NCI-H526 treated with DMSO at 0.1 percent for 48 hours (cell line): ENCODE measurements around the gene PUSL1.
"Not testable (repeated sequence)": the region's sequence is repeated elsewhere in the genome, so short reads cannot be mapped to it uniquely, and the experiment has no call there.

ENCODE experiments used
- DNase-seq: peaks from one replicate; lab custom pipeline; 2025; lab: John Stamatoyannopoulos, UW

Gene PUSL1

DNA sequence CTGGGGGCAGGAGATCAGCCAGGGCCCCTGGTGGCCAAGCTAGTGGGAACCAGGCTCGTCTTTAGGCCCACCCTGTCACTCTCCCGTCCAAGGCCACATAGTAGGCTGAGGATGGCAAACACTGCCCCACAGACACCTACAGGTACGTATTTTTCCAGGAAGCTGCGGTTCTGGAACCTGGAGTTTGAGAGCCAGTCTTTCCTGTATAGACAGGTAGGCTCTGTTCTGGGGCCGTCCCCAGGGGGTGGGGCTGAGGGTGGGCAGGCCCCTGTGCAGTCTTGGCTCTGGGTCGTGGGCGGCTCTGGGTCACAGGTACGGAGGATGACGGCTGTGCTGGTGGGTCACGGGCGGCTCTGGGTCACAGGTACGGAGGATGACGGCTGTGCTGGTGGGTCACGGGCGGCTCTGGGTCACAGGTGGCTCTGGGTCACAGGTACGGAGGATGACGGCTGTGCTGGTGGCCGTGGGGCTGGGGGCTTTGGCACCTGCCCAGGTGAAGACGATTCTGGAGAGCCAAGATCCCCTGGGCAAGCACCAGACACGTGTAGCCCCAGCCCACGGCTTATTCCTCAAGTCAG is 2.2 kb downstream of the PUSL1 start:
- no peak for DNase-seq

- DNase-seq: no peak
Measured at GRCh38 chr1:1311107-1312104, 3.0 kb downstream of the PUSL1 start.

GRCh38 chr1:1312450-1313314 is 4.3 kb downstream of the PUSL1 start:
- DNase-seq: no peak

DNA sequence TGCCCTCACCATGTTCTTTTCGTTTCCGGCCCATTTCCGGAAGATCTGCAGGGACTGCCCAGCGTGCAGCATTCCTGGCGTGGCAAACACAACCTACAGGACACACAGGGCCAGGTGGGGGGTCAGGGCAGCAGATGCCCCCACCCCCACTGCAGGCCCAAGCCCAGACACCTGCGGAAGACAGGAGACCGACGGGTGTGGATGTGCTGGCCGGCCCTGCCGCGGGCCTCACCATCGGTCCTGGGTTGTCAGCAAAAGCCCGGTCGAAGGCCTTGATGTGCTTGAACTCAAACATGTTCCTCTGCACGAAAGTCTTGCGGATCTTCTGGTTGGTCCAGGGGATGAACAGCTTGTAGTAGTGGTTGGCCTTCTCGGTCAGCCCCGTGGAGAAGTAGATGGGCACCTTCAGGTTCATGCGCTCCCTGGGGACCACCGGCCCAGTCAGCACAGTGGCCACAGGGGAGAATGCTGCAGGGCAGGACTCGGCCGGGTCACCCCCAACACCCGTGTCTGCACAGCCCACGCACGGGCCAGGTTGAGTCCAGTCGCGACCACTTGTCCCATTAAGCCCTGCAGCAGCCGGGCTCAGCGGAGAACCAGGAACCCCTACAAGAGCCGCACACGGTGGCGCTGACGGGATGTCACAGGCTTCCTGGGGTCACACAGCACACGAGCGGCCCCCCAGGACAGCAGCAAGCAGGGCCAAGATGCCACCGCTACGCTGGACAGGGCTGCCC is 5.3 kb downstream of the PUSL1 start:
- DNase-seq: no peak

DNA sequence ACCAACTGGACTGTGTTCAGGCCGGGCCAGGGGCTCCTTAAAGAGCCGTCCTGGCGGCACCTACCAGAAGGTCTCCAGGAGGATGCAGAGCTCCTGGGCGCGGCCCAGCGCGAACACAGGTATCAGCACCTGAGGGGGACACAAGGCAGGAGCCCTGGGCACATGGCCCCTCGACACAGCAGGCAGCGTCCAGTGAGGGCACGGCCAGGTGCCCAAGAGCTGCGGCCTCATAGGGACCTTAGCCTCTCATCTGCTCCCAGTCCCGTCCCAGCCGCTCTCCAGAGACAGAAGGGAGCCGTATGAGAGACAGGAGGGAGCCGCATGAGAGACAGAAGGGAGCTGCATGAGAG is 5.8 kb downstream of the PUSL1 start:
- DNase-seq: no peak

- no peak for DNase-seq
Measured at GRCh38 chr1:1314678-1315335, 6.4 kb downstream of the PUSL1 start.

DNA sequence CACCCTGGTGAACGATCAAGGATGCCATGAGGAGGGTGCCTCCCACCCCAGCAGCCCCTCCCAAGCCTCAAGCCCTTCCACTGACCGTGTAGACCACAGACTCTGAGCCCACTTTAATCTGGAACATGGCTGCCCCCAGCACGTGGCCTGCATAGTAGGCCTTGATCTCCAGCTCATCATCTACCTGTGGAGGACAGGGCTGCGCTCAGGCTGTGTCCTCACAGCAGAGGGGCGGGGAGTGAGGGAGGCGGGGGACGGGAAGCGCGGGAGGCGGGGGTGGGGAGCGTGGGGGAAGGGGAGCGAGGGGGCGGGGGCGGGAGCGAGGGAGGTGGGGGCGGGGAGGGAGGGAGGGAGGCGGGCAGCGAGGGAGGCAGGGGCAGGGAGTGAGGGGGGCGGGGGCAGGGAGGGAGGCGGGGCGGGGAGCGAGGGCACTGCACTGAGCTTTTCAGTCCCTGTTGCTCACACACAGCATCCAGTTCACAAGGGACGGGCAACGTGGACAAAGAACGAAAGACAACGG is 7.1 kb downstream of the PUSL1 start:
- no peak for DNase-seq

GRCh38 chr1:1316199-1316598 is 7.8 kb downstream of the PUSL1 start:
- not testable (repeated sequence) for DNase-seq

GRCh38 chr1:1317420-1317819 is 9.0 kb downstream of the PUSL1 start:
- no peak for DNase-seq

DNA sequence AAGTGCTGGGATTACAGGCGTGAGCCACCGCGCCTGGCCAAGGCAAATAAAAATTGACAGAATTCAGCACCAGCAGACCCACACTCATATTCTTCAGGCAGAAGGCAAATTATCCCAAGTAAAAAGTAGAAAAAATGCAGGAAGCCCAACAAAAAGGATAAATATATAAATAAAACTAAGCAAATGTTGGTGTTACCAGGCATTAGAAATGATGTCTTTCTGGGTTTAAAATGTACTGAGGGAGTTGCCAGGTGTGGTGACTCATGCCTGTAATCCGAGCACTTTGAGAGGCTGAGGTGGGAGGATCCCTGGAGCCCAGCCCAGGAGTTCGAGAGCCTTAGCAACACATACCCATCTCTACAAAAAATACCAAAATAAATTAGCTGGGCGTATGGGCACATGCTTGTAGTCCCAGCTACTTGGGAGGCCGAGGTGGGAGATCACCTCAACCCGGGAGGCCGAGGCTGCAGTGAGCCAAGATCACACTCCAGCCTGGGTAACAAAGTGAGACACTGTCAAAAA is 9.8 kb downstream of the PUSL1 start:
- no peak for DNase-seq

- DNase-seq: no peak
Measured at GRCh38 chr1:1318777-1319645, 10.6 kb downstream of the PUSL1 start.

- DNase-seq: no peak
Measured at GRCh38 chr1:1319646-1319941, 11.2 kb downstream of the PUSL1 start.

DNA sequence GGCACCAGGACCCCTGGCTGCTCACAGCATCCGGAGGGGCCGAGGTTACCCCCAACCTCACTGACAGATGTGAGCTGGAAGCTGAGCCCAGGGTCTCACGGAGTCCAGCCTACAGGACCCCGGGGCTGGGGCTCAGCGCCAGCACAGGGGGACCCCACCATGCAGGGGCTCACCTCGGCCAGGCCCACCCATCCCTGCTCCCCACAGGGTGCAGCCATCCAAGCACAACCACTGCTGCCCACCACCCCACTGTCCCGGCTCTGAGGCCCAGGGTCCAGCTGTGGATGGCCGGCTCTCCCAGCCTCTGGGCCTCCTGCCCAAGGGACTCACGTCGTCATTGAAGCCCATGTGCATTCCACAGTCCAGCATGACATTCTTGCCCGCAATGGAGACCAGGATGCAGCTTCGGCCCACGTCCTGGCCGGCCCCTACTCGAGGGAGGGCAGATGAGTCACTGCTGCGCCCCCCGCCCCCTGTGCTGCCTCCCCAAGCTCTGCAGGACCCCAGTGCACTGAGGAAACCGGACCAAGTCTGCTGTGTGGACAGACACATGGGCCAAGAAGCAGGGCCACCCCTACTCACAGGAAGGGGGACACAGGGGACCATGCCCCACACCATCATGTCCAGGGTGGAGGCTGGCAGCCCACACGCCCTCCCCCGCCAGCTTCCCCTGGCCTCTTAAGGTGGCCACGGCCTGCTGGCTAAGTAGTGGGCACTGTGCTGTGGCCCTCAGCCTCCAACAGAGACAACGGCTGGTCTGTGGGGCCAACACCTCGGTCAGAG is 12.5 kb downstream of the PUSL1 start:
- no peak for DNase-seq

- no peak for DNase-seq
Measured at GRCh38 chr1:1321477-1321876, 13.1 kb downstream of the PUSL1 start.

DNA sequence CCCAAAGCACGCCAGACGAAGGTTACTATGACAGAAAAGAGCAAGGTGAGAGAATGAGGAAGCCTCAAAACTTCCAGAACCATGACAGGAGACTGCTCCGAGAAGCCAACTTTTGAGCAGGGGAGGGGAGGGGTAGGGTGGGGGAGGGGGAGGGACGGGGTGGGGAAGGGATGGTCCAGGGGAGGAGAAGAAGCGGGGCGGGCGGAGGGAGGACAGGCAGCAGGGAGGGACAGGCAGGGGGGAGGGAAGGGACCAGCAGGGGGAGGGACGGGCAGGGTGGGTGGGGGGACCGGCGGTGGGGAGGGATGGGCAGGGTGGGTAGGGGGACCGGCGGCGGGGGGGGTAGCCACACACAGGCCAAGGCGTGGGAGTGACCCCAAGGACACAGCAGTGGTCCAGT is 14.0 kb downstream of the PUSL1 start:
- no peak for DNase-seq

GRCh38 chr1:1322952-1323351 is 14.6 kb downstream of the PUSL1 start:
- DNase-seq: no peak

DNA sequence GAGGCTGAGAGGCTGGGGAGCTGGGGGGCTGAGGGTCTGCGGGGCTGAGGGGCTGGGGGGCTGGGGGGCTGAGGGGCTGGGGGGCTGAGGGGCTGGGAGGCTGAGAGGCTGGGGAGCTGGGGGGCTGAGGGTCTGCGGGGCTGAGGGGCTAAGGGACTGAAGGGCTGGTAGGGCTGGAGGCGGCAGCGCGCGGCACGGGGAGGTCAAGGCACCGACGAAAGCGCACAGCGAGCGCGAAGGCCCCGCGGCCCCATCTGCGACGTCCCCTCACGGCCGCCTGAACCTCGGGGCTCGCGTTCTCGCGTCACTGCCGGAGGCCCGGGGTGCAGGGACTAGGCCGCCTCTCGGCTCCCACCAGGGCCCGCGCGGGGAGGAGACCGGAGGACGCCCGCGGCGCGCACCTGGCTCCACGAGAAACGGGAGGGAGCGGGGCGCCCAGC is 15.7 kb downstream of the PUSL1 start:
- no peak for DNase-seq

DNA sequence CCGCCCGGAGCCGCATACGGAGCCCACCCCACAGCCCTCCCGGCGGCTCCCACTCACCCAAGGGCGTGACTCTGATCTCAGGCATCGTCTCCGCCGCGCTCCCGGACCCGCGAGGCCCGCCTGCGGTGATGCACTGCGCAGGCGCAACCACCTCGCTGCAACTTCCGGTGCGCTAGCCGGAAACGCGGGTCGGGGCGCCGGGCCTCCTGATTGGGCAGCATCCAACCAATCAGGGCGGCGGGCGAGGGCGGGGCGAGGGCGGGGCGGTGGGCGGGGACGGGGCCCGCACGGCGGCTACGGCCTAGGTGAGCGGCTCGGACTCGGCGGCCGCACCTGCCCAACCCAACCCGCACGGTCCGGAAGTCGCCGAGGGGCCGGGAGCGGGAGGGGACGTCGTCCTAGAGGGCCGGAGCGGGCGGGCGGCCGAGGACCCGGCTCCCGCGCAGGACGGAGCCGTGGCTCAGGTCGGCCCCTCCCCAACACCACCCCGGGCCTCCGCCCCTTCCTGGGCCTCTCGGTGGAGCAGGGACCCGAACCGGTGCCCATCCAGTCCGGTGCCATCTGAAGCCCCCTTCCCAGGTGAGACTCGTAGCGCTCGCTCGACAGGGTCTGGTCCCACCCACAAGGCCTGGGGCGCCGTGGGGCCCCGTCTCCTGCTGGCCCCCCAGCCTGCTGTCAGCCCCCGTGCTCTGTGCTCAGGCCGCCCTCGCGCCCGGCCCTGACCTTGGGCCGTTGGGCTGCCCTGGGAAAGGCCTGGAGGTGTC is 16.3 kb downstream of the PUSL1 start, which contains the start of the genes CPTP and INTS11:
CPTP (plus strand) TSS at position 279 of the 764 bp plus-strand sequence. CDS start 2,109 bp downstream, outside the sequence.
INTS11 (minus strand) TSS at position 137 of the 764 bp plus-strand sequence; CDS start at position 85, 52 bp downstream.
- peak; percentile 73 for DNase-seq
